NCI-H82 treated with DMSO at 0.1 percent for 48 hours (cell line): Measurements from ENCODE around the gene SYNRG.

ENCODE experiments used
- DNase-seq: peaks from one replicate; lab custom pipeline; 2025; ENCODE audit not compliant: unreplicated experiment; lab: John Stamatoyannopoulos, UW

Gene SYNRG

DNA sequence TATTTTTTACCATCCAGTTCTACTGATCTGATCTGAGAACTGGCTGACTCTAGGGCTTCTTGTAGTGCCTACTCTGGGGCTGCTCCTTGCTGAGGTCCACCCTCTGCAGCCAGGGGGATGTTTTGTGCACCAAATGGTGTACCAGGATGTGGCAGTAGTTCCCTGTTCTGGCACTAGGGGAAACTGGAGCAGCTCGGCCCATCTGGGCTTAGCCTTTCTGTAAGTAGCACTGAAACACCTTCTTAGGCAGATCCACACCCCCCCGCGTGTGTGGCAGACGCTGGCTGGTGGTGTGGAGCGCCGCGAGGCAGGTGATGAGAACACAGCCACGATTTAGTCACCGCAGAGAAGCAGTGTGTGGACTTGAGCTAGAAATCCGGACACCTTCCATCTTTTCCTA is 102.5 kb downstream of the SYNRG start:
- DNase-seq = peak; percentile 52

- no peak for DNase-seq
Measured at GRCh38 chr17:37505333-37505732, 103.9 kb downstream of the SYNRG start.

DNA sequence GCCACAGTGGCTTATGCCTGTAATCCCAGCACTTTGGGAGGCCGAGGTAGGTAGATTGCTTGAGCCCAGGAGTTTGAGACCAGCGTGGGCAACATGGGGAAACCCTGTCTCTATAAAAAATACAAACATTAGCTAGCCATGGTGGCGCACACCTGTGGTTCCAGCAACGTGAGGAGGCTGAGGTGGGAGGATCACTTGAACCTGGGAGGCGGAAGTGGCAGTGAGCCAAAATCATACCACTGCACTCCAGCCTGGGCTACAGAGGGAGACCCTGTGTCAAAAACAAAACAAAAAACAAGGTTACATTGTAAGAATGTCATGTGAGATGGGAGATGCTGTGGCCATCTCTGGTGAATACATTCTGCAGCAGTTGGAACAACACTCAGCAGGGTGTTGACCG is 106.1 kb downstream of the SYNRG start:
- DNase-seq = no peak

DNA sequence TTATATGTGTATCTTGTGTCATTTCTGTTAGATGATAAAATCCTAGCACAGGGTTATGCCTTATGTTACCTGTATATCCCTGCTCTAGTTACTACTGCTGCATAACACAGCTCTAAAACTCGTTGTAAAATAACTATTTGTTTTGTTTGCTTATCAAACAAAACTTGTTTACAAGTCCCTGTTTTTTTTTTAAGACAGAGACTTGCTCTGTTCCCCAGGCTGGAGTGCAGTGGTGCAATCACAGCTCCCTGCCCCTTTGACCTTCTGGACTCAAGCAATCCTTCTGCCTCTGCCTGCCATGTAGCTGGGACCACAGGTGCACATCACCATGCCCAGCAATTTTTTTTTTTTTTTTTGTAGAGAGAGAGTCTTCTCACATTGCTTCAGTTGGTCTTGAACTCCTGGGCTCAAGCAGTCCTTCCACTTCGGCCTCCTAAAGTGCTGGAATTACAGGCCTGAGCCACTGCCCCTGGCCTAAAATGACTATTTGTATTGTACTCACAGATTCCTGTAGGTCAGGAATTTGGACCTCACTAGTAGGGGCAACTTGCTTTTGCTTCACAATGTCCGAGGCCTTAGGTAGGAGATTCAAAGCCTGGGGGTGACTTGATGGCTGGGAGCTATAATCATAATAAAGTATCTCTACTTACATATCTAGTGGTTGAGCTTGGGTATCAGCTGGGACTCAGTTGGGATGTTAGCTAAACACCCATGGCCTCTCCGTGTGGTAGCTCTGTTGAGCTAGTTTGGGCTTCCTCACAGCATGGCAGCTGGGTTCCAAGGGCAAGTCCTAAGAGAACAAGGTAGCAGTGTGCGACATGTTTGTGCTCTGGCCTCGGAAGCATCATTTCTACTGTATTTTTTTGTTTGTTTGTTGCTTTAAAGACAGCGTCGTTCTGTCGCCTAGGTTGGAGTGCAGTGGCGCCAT is 106.9 kb downstream of the SYNRG start:
- DNase-seq = no peak

DNA sequence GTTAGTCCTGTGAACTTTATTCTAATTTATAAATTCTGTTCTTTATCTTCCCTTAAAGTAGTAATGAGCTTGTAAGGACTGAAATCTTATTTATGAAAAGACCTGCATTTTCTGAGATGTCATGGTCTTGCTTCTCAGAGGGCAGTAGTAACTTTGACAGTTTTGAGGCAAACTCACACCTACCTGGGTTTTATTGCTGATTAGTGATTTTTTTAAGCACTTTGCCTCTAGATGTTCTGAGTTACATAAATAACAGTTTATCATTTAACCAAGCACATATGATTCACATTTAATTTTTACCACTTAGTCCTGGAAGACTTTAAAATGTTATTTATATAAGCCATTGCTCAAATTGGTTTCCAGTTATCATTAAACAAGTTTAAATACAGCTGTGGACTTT is 108.8 kb downstream of the SYNRG start:
- no peak for DNase-seq

- DNase-seq = no peak
Measured at GRCh38 chr17:37494971-37495370, 114.2 kb downstream of the SYNRG start.

DNA sequence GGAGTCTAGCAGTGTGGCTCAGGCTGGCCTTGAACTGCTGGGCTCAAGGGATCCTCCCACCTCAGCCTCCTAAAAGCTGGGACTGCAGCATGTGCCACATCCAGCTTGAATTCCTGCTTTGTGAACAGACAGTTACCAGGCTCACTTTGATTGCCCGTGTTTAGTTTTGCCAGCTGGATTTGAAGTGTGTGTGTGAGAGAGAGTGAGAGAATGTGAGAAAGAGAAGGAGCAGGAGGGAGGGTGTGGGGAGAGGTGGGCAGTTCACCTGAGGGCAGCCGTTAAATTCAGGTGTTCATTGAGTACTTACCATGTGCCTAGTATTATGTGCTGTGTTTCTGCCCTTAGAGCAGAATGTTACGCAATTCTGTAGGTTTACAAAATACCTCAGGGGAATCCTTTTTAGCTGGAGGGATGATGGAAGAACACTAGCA is 114.8 kb downstream of the SYNRG start:
- no peak for DNase-seq

DNA sequence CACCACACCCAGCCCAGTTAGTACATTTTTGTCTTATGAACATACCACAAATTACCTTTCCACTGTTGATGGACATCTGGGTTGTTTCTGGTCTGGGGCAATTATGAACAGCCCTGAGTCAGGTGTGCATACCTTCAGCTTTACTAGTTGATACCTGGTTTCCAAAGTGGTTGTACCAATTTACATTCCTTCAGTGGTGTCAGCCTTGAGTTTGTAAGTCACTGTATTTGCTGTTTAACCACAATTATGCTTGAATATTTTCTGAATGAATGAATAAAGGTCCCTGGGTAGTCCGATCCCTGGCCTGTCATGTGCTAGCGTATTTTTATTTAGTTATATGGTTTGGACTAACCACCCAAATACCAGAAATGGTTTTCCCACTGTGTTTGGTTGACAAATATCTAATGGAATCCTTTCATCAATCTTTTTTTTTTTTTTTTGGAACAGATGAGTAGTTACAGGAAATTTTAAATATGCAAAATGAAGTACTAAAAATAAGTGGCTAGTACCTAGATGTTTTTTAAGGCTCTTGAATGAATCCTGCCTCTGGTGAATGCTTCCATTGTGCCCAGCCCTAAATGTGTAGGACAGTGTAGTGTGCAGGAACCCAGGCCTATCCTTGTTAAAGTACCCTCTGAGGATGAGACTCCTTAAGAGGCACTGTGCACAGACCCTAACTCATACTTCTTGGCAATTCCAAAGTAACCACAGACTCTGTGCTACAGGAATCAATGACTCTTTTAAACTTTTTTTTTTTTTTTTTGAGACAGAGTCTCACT is 115.8 kb downstream of the SYNRG start:
- no peak for DNase-seq

DNA sequence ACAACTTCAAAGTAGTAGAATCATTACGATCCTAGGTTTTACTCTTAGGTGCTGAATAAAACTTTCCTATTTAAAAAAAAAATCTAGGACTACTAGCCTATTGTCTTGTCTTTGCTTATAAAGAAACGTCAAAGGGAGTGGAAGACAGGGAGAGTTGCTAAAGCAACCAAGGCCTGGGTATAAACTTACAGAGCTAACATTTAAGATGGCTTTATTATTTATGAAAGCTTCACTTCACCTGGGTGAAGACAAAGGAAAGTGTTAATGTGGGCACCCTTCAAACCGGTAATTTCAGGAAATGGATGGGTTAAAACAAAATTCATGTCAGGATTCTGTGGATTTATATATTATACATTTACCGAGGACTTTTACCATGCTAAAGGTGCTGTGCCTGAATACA is 117.1 kb downstream of the SYNRG start:
- DNase-seq = no peak

GRCh38 chr17:37490638-37491614 is 118.3 kb downstream of the SYNRG start:
- DNase-seq = no peak

GRCh38 chr17:37490022-37490587 is 119.1 kb downstream of the SYNRG start:
- no peak for DNase-seq

DNA sequence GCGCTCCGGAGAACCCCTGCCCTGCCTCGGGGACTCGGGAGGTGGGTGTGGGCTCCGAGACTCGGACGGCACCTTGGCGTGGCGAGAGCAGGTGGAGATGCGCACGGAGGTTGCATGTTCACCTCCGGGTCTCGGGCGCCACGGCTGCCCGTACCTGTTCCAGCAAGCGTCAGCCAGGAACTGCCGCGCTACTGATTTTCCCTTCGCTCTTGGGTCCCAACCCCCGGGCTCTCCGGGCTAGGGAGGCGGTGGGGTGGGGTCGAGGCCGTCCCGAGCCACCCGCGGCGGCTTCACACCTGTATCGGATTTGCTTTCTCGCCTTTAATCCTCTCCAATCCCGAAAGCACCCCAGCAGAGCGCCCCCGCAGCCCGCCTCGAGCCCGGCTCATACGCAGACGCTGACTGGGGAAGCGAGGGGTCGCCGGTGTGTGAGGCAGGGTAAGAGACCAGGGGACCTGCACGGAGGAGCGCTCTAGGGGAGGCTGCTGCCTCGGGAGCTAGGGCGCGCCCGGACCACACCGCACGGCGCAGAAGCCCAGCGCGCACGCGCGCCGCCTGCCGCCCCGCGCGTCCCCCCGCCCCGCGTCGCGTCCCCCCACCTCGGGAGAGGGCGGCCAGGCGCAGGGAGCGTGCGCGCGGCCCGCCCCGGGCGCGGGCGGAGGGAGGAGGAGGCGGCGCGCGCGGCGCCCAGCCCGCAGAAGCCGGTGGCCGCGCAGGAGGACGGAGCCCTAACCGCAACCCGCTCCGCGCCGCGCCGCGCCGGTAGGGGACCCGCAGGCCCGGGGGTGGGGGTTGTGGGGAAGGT is 119.8 kb downstream of the SYNRG start, which contains the start of gene DUSP14:
Gene DUSP14 (plus strand): TSS at position 695 of the 805 bp plus-strand sequence. CDS start 22,382 bp downstream, outside the sequence.
- DNase-seq = peak; percentile 43

DNA sequence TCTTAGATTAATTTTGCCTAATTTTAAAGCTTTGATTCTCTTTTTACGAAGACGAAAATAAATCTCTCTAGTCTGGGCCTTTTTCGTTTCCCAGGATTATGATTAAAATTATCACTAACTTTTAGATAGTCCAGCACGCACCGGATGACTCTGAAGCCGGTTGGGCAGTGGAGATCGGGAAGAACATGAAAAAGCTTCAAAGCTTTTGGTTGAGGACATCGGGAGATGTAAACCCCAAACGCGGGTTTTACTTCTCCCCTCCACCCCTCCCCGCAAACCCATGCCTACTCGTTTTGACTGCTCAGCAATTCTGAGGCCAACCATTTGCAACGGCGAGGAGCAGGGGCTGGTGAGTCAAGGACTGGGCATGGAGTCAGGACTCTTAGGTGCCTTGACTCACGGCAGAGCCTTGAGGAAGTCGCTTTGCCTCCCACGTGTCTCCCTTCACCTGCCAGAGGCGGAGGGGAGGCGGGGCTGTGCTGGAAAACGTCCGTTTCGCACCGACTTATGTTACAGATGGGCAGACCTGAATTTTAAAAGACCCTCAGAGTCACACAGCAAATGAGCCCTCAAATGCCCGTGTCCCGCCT is 120.5 kb downstream of the SYNRG start:
- DNase-seq = no peak

DNA sequence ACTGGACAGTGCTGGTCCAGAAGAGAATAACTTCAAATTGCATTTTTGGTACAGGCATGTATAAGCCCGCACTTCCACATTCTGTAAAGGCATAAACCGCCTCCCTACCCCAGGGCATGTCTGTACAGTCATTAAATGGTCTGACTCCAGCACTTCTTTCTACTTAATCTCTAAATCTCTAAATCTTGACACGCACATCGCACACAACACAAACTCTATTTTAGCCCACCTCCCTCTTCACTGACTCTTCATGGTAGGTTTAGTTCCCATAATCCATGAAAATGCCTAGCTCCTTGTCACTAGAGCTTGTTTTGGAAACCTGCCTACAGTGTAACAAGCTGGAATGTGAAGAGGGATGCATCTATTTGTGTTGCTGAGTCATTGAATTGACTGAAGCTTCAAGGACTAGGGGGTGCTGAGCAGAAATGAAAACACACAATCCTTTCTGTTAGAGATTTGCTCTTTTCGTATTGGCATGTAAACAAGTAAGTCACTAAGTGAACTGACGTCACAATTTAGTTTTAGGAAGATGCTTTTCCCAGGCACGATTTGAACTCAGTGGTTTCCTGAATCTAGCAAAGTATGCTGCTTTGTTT is 121.1 kb downstream of the SYNRG start:
- peak; percentile 31 for DNase-seq

- no peak for DNase-seq
Measured at GRCh38 chr17:37485938-37486570, 123.2 kb downstream of the SYNRG start.

- DNase-seq = no peak
Measured at GRCh38 chr17:37483311-37484039, 125.7 kb downstream of the SYNRG start.

GRCh38 chr17:37481001-37481665 is 128.1 kb downstream of the SYNRG start:
- no peak for DNase-seq
